Kidney (tissue), 14 donors: Measurements from ENCODE around the gene KLK7. TPM values are rescaled to one million over a fixed set of nuclear protein-coding genes. Genes with fewer than 3 reads are reported as not detected.

Source experiments
- DNase-seq, 5 donors: peaks; one replicate each; pipeline ENCODE4 v3.0.0-alpha.2; 2013 to 2020
- FAIRE-seq: peaks from 2 replicates; lab custom pipeline; 2012; peaks lifted over from hg19 to GRCh38; lab: Jason Lieb, UNC
- H3K27ac ChIP-seq, 2 donors: one replicate each; pipeline ENCODE4 v1.7.0; 2013; ENCODE audit warnings: low read depth in 2 of 2, low read length in 2 of 2, inconsistent platforms in 1 of 2
- H3K27me3 ChIP-seq: one replicate; pipeline ENCODE4 v1.7.1; 2013; ENCODE audit warnings: low read length, inconsistent platforms; ENCODE audit not compliant: control insufficient read depth, insufficient read depth
- H3K36me3 ChIP-seq, 3 donors: one replicate each; pipeline versions ENCODE4 v1.7.0 to v1.7.1; 2013; ENCODE audit warnings: low read length in 3 of 3, control low read depth in 1 of 3, inconsistent platforms in 1 of 3; ENCODE audit not compliant: insufficient read depth in 3 of 3, control insufficient read depth in 2 of 3
- H3K4me1 ChIP-seq, 3 donors: one replicate each; pipeline versions ENCODE4 v1.7.0 to v1.7.1; 2013; ENCODE audit warnings: low read length in 3 of 3, inconsistent platforms in 1 of 3, low read depth in 1 of 3; ENCODE audit not compliant: control insufficient read depth in 2 of 3, insufficient read depth in 2 of 3
- H3K4me3 ChIP-seq, 3 donors: one replicate each; pipeline versions ENCODE4 v1.7.0 to v1.8.1; 2013; ENCODE audit warnings: low read length in 3 of 3, control low read depth in 1 of 3, inconsistent platforms in 1 of 3
- H3K9ac ChIP-seq, 3 donors: one replicate each; pipeline versions ENCODE4 v1.7.0 to v1.7.1; 2013; ENCODE audit warnings: low read length in 3 of 3, control low read depth in 1 of 3, inconsistent platforms in 1 of 3
- H3K9me3 ChIP-seq, 3 donors: one replicate each; pipeline versions ENCODE4 v1.7.0 to v1.7.1; 2013; ENCODE audit warnings: low read length in 3 of 3, control low read depth in 1 of 3, inconsistent platforms in 1 of 3; ENCODE audit not compliant: control insufficient read depth in 2 of 3, insufficient read depth in 1 of 3
- CTCF ChIP-seq: IDR thresholded peaks from 3 replicates; pipeline ENCODE4 v1.5.1; 2012; ENCODE audit warnings: mild to moderate bottlenecking, moderate library complexity, borderline replicate concordance; ENCODE audit not compliant: insufficient read depth; ENCODE audit errors: extremely low read depth
- intact Hi-C: fragments of 100-400 bp; cut with DNase I; formaldehyde crosslinking; loops from one replicate; pipeline ENCODE4 v1.11.1; 2022
- polyA plus RNA-seq: library from polyadenylated mRNA; stranded (reverse); fragments of 350-450 nt; fragmentation: Illumina TruSeq; extraction: RNeasy Lipid Tissue Mini Kit (QIAGEN cat#74804); gene quantifications from one replicate; pipeline ENCODE4 v1.2.3, GENCODE V29; 2014; ENCODE audit warnings: low read depth, low replicate concordance; ENCODE audit not compliant: insufficient read depth
- total RNA-seq: library from RNA; stranded (reverse); fragmentation: NEBNext Ultra II Directional; extraction: Animal tissue kit (Norgen Biotek cat#: 25700); gene quantifications from one replicate; pipeline ENCODE4 v1.2.1, GENCODE V29; 2021
- donor health status: control.
- donor health status: control.
- donor health status: control.
- donor health status: control.
- donor health status: control.
- donor health status: DM: yes; HTN: yes; CAD: no.
- donor health status: Normal renal cell carcinoma (clear cell type).

The KLK7 gene
- total and polyA plus RNA-seq, 2 donors from 2014 or later, result 1.0 to 22.5 TPM

GRCh38 chr19:50963381-50963780, 20.3 kb downstream of the KLK7 start:
- no peaks in the 10 kb centered on the region for H3K36me3 ChIP-seq
- no peaks in the 10 kb centered on the region for H3K27me3 ChIP-seq
- H3K9me3 ChIP-seq, result no peaks in the 10 kb centered on the region
- H3K9ac ChIP-seq, result no peak overlapping the region
- no peak for TF ChIP-seq CTCF
- H3K4me1 ChIP-seq, result no peaks in the 10 kb centered on the region
- FAIRE-seq, result no peak
- intact Hi-C loops, result no loop called here
- no peak overlapping the region for H3K4me3 ChIP-seq
- H3K27ac ChIP-seq, result no peak overlapping the region
- no peak for DNase-seq

GRCh38 chr19:50962245-50962644, 21.5 kb downstream of the KLK7 start:
- no peaks in the 10 kb centered on the region for H3K9me3 ChIP-seq

GRCh38 chr19:50959731-50960500, 23.8 kb downstream of the KLK7 start:
- Histone ChIP-seq H3K9ac (no peak overlapping the region), H3K4me1 (no peaks in the 10 kb centered on the region), H3K27ac (no peak overlapping the region), H3K4me3 (no peak overlapping the region), H3K9me3 (no peaks in the 10 kb centered on the region), H3K27me3 (no peaks in the 10 kb centered on the region), H3K36me3 (no peaks in the 10 kb centered on the region)
- TF ChIP-seq CTCF, result no peak
- DNase-seq, result no peak
- intact Hi-C loops, result no loop called here
- no peak for FAIRE-seq

More at GRCh38 chr19:50962245-50962644, 21.5 kb downstream of the KLK7 start:
- Histone ChIP-seq H3K27me3 (no peaks in the 10 kb centered on the region), H3K27ac (no peak overlapping the region), H3K4me3 (no peak overlapping the region), H3K9ac (no peak overlapping the region), H3K4me1 (no peaks in the 10 kb centered on the region), H3K36me3 (no peaks in the 10 kb centered on the region)
- intact Hi-C loops, result no loop called here
- TF ChIP-seq CTCF, result no peak
- no peak for DNase-seq
- no peak for FAIRE-seq
